ENCODE results near the gene LRMDA.

The LRMDA gene

GRCh38 chr10:75499556-75500160 is 68.2 kb downstream of the LRMDA start:
- no peaks in the 10 kb centered on the region for H3K36me3 Mint-ChIP-seq (ENCODE audit: low read depth)
- peaks cover 25% of the 10 kb centered on the region for H3K27me3 Mint-ChIP-seq (ENCODE audit: low read depth)
- peaks cover 3% of the 10 kb centered on the region for H3K9me3 Mint-ChIP-seq
- H3K27ac Mint-ChIP-seq = peak overlapping the region in 1 of 3 experiments; percentile 4
- TF ChIP-seq, protein P1, sequence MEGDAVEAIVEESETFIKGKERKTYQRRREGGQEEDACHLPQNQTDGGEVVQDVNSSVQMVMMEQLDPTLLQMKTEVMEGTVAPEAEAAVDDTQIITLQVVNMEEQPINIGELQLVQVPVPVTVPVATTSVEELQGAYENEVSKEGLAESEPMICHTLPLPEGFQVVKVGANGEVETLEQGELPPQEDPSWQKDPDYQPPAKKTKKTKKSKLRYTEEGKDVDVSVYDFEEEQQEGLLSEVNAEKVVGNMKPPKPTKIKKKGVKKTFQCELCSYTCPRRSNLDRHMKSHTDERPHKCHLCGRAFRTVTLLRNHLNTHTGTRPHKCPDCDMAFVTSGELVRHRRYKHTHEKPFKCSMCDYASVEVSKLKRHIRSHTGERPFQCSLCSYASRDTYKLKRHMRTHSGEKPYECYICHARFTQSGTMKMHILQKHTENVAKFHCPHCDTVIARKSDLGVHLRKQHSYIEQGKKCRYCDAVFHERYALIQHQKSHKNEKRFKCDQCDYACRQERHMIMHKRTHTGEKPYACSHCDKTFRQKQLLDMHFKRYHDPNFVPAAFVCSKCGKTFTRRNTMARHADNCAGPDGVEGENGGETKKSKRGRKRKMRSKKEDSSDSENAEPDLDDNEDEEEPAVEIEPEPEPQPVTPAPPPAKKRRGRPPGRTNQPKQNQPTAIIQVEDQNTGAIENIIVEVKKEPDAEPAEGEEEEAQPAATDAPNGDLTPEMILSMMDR (IDR thresholded peaks at IDR 0.05; ENCODE audit: unreplicated experiment in 3 of 3) = no peak
- H3K4me3 Mint-ChIP-seq = no peak overlapping the region
- peaks cover 11% of the 10 kb centered on the region for H3K4me1 Mint-ChIP-seq

DNA sequence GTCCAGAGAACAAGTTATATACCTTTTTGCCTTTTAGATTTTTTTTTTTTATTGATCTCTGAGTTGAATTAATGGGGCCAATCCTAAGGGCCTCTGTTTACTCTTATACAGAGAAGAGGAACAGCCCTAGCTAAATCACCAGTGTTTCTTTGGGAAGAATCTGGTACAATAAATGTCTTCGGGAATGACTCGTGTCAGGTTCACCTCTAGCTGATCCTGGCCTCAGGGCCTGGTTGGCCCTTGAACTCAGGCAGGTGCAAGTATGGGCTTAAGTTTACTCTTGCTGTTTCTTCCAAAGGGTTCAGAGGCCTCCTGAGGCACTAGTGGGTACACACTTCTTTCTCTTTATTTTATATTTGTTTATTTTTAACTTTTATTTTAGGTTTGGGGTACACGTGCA is 71.0 kb downstream of the LRMDA start:
- peaks cover 3% of the 10 kb centered on the region for H3K9me3 Mint-ChIP-seq
- no peak overlapping the region for H3K27ac Mint-ChIP-seq
- peaks cover 20% of the 10 kb centered on the region for H3K27me3 Mint-ChIP-seq (ENCODE audit: low read depth)
- H3K4me1 Mint-ChIP-seq = peaks cover 11% of the 10 kb centered on the region
- H3K4me3 Mint-ChIP-seq = no peak overlapping the region
- H3K36me3 Mint-ChIP-seq (ENCODE audit: low read depth) = no peaks in the 10 kb centered on the region
- TF ChIP-seq, protein P1 (IDR thresholded peaks at IDR 0.05; ENCODE audit: unreplicated experiment in 3 of 3) = no peak

GRCh38 chr10:75502838-75503237 is 71.4 kb downstream of the LRMDA start:
- Mint-ChIP-seq H3K27ac (no peak overlapping the region), H3K27me3 (ENCODE audit: low read depth) (peaks cover 20% of the 10 kb centered on the region), H3K4me3 (no peak overlapping the region), H3K9me3 (peaks cover 2% of the 10 kb centered on the region), H3K4me1 (peaks cover 15% of the 10 kb centered on the region), H3K36me3 (ENCODE audit: low read depth) (no peaks in the 10 kb centered on the region)
- TF ChIP-seq, protein P1 (IDR thresholded peaks at IDR 0.05; ENCODE audit: unreplicated experiment in 3 of 3) = no peak

GRCh38 chr10:75505293-75505692 is 73.9 kb downstream of the LRMDA start:
- no peaks in the 10 kb centered on the region for H3K9me3 Mint-ChIP-seq
- H3K4me1 Mint-ChIP-seq = peaks cover 21% of the 10 kb centered on the region
- H3K36me3 Mint-ChIP-seq (ENCODE audit: low read depth) = peaks cover under 1% of the 10 kb centered on the region
- peaks cover 22% of the 10 kb centered on the region for H3K27me3 Mint-ChIP-seq (ENCODE audit: low read depth)
- H3K27ac Mint-ChIP-seq = peak overlapping the region in 1 of 3 experiments; percentile 3
- TF ChIP-seq, protein P1 (IDR thresholded peaks at IDR 0.05; ENCODE audit: unreplicated experiment in 3 of 3) = no peak
- H3K4me3 Mint-ChIP-seq = no peak overlapping the region

DNA sequence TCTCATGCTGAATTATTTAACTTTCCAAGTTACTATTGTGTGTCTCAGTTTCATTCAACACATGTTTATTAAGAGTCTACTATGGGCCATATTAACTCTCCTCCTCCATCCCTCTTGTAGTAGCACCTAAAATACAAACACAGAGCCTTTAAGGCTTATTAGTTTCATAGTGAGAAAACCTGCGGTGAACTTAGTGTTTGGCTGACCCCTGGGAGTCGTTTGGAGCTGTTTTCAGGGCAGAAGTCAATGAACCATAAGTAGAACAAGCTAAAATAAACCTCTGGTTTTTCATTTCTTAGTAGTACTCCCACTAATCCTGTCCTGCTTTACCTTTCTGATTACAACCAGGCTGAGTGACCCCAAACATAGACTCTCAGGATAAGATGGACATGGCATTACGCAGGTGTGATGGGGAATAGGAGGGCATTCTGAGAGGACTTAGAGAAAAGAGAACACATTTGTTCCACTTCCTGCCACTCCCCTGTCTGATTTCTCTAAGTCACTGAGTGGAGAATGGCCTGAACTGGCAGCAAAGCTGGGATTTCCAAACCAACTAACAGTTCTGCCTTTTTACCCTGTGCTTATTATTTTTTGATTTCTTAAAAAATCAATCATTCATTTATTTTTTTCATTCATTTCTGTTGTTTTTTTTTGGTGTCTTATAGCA is 74.5 kb downstream of the LRMDA start:
- H3K9me3 Mint-ChIP-seq = no peaks in the 10 kb centered on the region
- TF ChIP-seq, protein P1 (IDR thresholded peaks at IDR 0.05; ENCODE audit: unreplicated experiment in 3 of 3) = no peak
- peaks cover 25% of the 10 kb centered on the region for H3K27me3 Mint-ChIP-seq (ENCODE audit: low read depth)
- peak overlapping the region in 1 of 3 experiments; percentile 3 for H3K27ac Mint-ChIP-seq
- peaks cover 21% of the 10 kb centered on the region for H3K4me1 Mint-ChIP-seq
- H3K4me3 Mint-ChIP-seq = no peak overlapping the region
- H3K36me3 Mint-ChIP-seq (ENCODE audit: low read depth) = peaks cover 3% of the 10 kb centered on the region

- TF ChIP-seq, protein P1 (IDR thresholded peaks at IDR 0.05; ENCODE audit: unreplicated experiment in 3 of 3) = no peak
- Mint-ChIP-seq H3K4me1 (peaks cover 25% of the 10 kb centered on the region), H3K27ac (no peak overlapping the region), H3K36me3 (ENCODE audit: low read depth) (peaks cover 3% of the 10 kb centered on the region), H3K9me3 (no peaks in the 10 kb centered on the region), H3K4me3 (no peak overlapping the region), H3K27me3 (ENCODE audit: low read depth) (peaks cover 35% of the 10 kb centered on the region)
These were observed 75.5 kb downstream of the LRMDA start for GRCh38 chr10:75506930-75507329.
